Stimulated activated CD4-positive, alpha-beta T cell treated with anti-CD3 and anti-CD28 coated beads, TNF-alpha, amount 100 ng/mL, for 4 hours (primary cell): ENCODE measurements around the gene VIPAS39.

ENCODE experiments used
- DNase-seq, 3 experiments: peaks; one replicate each; pipeline ENCODE4 v3.0.0-alpha.2; 2020; ENCODE audit warnings: low read depth in 3 of 3

Gene VIPAS39

GRCh38 chr14:77406086-77406485 lies 51.3 kb downstream of the VIPAS39 start:
- DNase-seq = no peak

- no peak for DNase-seq
Measured at GRCh38 chr14:77403768-77404167, 53.6 kb downstream of the VIPAS39 start.

- DNase-seq = no peak
Measured at GRCh38 chr14:77400216-77400615, 57.2 kb downstream of the VIPAS39 start.

GRCh38 chr14:77390188-77390587 lies 67.2 kb downstream of the VIPAS39 start:
- no peak for DNase-seq

- no peak for DNase-seq
Measured at GRCh38 chr14:77378701-77379100, 78.7 kb downstream of the VIPAS39 start.

DNA sequence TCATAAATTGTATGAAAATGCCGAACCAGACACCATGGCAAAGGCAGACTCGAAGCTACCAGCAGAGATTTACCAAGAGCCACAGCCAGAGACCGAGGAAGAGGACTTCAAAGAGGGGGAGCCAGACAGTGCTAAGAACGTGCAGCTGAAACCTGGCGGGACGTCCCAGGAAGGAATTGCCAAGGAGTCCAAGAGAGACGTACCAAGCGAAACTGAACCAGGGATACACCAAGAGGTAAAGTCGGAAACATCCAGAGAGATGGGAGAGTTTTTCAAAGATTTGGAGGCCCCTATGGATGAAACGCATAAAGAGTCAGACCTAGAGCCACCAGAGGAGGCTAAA lies 79.9 kb downstream of the VIPAS39 start:
- DNase-seq = no peak

DNA sequence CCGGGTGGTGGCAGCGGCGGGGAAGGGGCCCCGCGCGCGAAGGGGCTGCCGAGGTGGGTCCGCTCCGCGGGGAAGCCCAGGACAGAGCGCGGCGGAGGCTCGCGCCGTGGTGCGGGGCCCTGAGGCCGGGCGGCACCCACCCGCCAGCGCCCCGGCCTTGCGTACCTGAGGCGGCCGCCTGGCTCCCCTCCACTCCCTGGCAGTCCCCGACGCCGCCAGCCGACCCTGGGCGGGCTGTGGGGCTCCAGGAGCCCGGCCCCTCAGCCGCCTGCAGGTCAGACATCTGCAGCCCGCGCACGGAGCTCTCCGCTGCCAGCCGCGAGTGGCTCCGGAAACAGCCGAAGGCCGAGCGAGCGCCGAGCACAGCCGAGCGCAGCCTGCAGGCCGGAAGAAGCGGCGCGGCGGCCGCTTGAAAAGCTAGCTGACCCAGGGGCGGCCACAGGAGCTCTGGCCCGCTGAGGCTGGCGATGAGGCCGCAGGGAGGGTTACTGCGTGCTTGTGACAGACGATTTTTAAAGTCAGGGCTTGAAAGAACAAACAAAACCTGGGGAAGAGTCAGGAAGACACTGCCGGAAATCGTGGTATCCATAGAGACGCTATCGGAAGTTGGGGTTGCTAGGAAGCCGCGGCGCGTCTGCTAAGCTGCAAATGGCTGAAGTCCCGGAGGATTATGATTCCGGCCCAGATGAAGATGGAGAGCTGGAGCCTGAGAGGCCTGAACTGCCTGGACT lies 80.5 kb downstream of the VIPAS39 start, which contains the start of the genes SAMD15 and TMED8:
Gene SAMD15, plus strand, starts transcription at position 609 of the 731 bp plus-strand sequence. Its CDS starts 40 bp downstream, at position 649.
Gene TMED8, minus strand, starts transcription at position 324 of the 731 bp plus-strand sequence. Its CDS starts 41 bp downstream, at position 283.
- DNase-seq = peak; percentile 58 to 72 (median 70)
